Mesenchymal stem cell (in vitro differentiated cells and primary cell): ENCODE measurements around the gene ITIH5.

Experiments used
- DNase-seq: peaks from one replicate; pipeline ENCODE4 v3.0.0-alpha.2; 2013
- H2AFZ ChIP-seq: one replicate; pipeline ENCODE4 v1.6.1; 2013; ENCODE audit warnings: low read depth, mild to moderate bottlenecking, control low read depth, inconsistent platforms, low read length, moderate library complexity
- H2AK5ac ChIP-seq: 2 replicates; pipeline ENCODE4 v1.6.1; 2013; ENCODE audit warnings: low read length, moderate library complexity, mild to moderate bottlenecking, inconsistent platforms; ENCODE audit not compliant: severe bottlenecking
- H2BK120ac ChIP-seq: one replicate; pipeline ENCODE4 v1.6.1; 2013; ENCODE audit warnings: low read depth, mild to moderate bottlenecking, inconsistent platforms, low read length, moderate library complexity
- H2BK12ac ChIP-seq, 2 experiments: one replicate each; pipeline ENCODE4 v1.6.1; 2013; ENCODE audit warnings: inconsistent platforms in 2 of 2, low read length in 2 of 2, mild to moderate bottlenecking in 2 of 2, moderate library complexity in 2 of 2, control low read depth in 1 of 2
- H2BK15ac ChIP-seq: one replicate; pipeline ENCODE4 v1.6.1; 2013; ENCODE audit warnings: mild to moderate bottlenecking, low read depth, inconsistent platforms; ENCODE audit not compliant: poor library complexity, severe bottlenecking
- H2BK5ac ChIP-seq: 2 replicates; pipeline ENCODE4 v1.6.1; 2013; ENCODE audit warnings: low read depth, mild to moderate bottlenecking, low read length, control low read depth, inconsistent platforms; ENCODE audit not compliant: poor library complexity, severe bottlenecking
- H3K14ac ChIP-seq, 2 experiments: one replicate each; pipeline ENCODE4 v1.6.1; 2013; ENCODE audit warnings: inconsistent platforms in 2 of 2, low read length in 2 of 2, control low read depth in 1 of 2, mild to moderate bottlenecking in 1 of 2, moderate library complexity in 1 of 2
- H3K18ac ChIP-seq, 2 experiments: one replicate each; pipeline ENCODE4 v1.6.1; 2013; ENCODE audit warnings: inconsistent platforms in 2 of 2, low read length in 2 of 2, control low read depth in 1 of 2, low read depth in 1 of 2, mild to moderate bottlenecking in 1 of 2
- H3K23ac ChIP-seq, 2 experiments: one replicate each; pipeline ENCODE4 v1.6.1; 2013; ENCODE audit warnings: inconsistent platforms in 2 of 2, low read length in 2 of 2, mild to moderate bottlenecking in 2 of 2, moderate library complexity in 2 of 2, control low read depth in 1 of 2
- H3K27ac ChIP-seq: 2 replicates; pipeline ENCODE4 v1.5.1; 2013; ENCODE audit warnings: mild to moderate bottlenecking, moderate library complexity, low read length, control low read depth, inconsistent platforms; ENCODE audit not compliant: poor library complexity, severe bottlenecking
- H3K27me3 ChIP-seq, 2 experiments: 2 replicates each; pipeline versions ENCODE4 v1.6.1 to v1.7.0; 2013; ENCODE audit warnings: low read length in 2 of 2, mild to moderate bottlenecking in 2 of 2, moderate library complexity in 2 of 2, control low read depth in 1 of 2, inconsistent platforms in 1 of 2; ENCODE audit not compliant: control insufficient read depth in 1 of 2, insufficient read depth in 1 of 2
- H3K36me3 ChIP-seq, 2 experiments: 2 replicates each; pipeline versions ENCODE4 v1.6.1 to v1.7.0; 2013; ENCODE audit warnings: low read length in 2 of 2, control low read depth in 1 of 2, inconsistent platforms in 1 of 2, low read depth in 1 of 2, mild to moderate bottlenecking in 1 of 2; ENCODE audit not compliant: insufficient read depth in 2 of 2, control insufficient read depth in 1 of 2
- H3K4ac ChIP-seq, 2 experiments: one replicate each; pipeline ENCODE4 v1.6.1; 2013; ENCODE audit warnings: inconsistent platforms in 2 of 2, low read length in 2 of 2, mild to moderate bottlenecking in 2 of 2, moderate library complexity in 2 of 2, control low read depth in 1 of 2, low read depth in 1 of 2
- H3K4me1 ChIP-seq: 2 replicates; pipeline ENCODE4 v1.6.1; 2013; ENCODE audit warnings: low read depth, low read length, control low read depth; ENCODE audit not compliant: control insufficient read depth, insufficient read depth
- H3K4me2 ChIP-seq: 2 replicates; pipeline ENCODE4 v1.6.1; 2013; ENCODE audit warnings: low read length, mild to moderate bottlenecking, inconsistent platforms; ENCODE audit not compliant: poor library complexity, severe bottlenecking
- H3K4me3 ChIP-seq, 2 experiments: 2 replicates each; pipeline versions ENCODE4 v1.5.1 to v1.7.0; 2013; ENCODE audit warnings: low read length in 2 of 2, mild to moderate bottlenecking in 2 of 2, control low read depth in 1 of 2, low read depth in 1 of 2; ENCODE audit not compliant: insufficient read depth in 1 of 2
- H3K79me1 ChIP-seq: replicated peaks from 2 replicates; pipeline ENCODE4 v1.6.1; 2013; ENCODE audit warnings: mild to moderate bottlenecking, control low read depth, low read length, inconsistent platforms; ENCODE audit not compliant: poor library complexity, severe bottlenecking
- H3K9ac ChIP-seq: 2 replicates; pipeline ENCODE4 v1.7.0; 2013; ENCODE audit warnings: mild to moderate bottlenecking, low read length, moderate library complexity
- H3K9me3 ChIP-seq: 2 replicates; pipeline ENCODE4 v1.7.0; 2013; ENCODE audit warnings: mild to moderate bottlenecking, low read length; ENCODE audit not compliant: control insufficient read depth
- H4K8ac ChIP-seq: one replicate; pipeline ENCODE4 v1.6.1; 2013; ENCODE audit warnings: inconsistent platforms, mild to moderate bottlenecking, low read length, moderate library complexity
- H4K91ac ChIP-seq: one replicate; pipeline ENCODE4 v1.6.1; 2013; ENCODE audit warnings: mild to moderate bottlenecking, low read length, inconsistent platforms
- WGBS: methylation state at CpG from one replicate; pipeline ENCODE4 v1.1.7; 2013; ENCODE audit warnings: mixed read lengths; 5-methylcytosine and 5-hydroxymethylcytosine counted together

ITIH5 gene

GRCh38 chr10:7611909-7612308, 54.9 kb downstream of the ITIH5 start:
- WGBS: 100% methylated on average over 1 of the region's 3 CpGs
- Histone ChIP-seq H3K4me2 (no peak overlapping the region), H3K79me1 (no peaks in the 10 kb centered on the region), H2BK15ac (no peak overlapping the region), H3K36me3 (no peaks in the 10 kb centered on the region), H4K91ac (no peak overlapping the region), H2BK5ac (no peak overlapping the region), H3K27me3 (peaks cover 0 to 6% of the 10 kb centered on the region in 2 experiments), H2AFZ (no peak overlapping the region), H3K9ac (no peak overlapping the region), H3K4me3 (no peak overlapping the region), H3K27ac (no peak overlapping the region), H4K8ac (no peak overlapping the region), H2BK12ac (no peak overlapping the region), H2AK5ac (no peak overlapping the region), H3K4me1 (no peaks in the 10 kb centered on the region), H3K18ac (no peak overlapping the region), H2BK120ac (no peak overlapping the region), H3K4ac (no peak overlapping the region), H3K23ac (no peak overlapping the region), H3K9me3 (no peaks in the 10 kb centered on the region), H3K14ac (no peak overlapping the region)
- DNase-seq: no peak

GRCh38 chr10:7610651-7611389, 55.9 kb downstream of the ITIH5 start:
- peak; percentile 9 for DNase-seq
- Histone ChIP-seq H3K14ac (no peak overlapping the region), H2BK5ac (no peak overlapping the region), H2BK15ac (no peak overlapping the region), H3K18ac (no peak overlapping the region), H3K4me2 (no peak overlapping the region), H3K79me1 (no peaks in the 10 kb centered on the region), H4K91ac (no peak overlapping the region), H3K9me3 (no peaks in the 10 kb centered on the region), H2BK120ac (no peak overlapping the region), H3K4ac (no peak overlapping the region), H2BK12ac (no peak overlapping the region), H3K27ac (no peak overlapping the region), H3K4me1 (no peaks in the 10 kb centered on the region), H2AFZ (no peak overlapping the region), H3K36me3 (no peaks in the 10 kb centered on the region), H3K9ac (no peak overlapping the region), H3K23ac (no peak overlapping the region), H3K27me3 (peaks cover 0 to 6% of the 10 kb centered on the region in 2 experiments), H4K8ac (no peak overlapping the region), H2AK5ac (no peak overlapping the region), H3K4me3 (no peak overlapping the region)
- WGBS: 89% methylated on average over 7 of the region's 7 CpGs

GRCh38 chr10:7610026-7610425, 56.7 kb downstream of the ITIH5 start:
- Histone ChIP-seq H3K27me3 (peaks cover 0 to 6% of the 10 kb centered on the region in 2 experiments), H3K4me1 (no peaks in the 10 kb centered on the region), H2BK5ac (no peak overlapping the region), H4K8ac (no peak overlapping the region), H3K36me3 (no peaks in the 10 kb centered on the region), H3K4me2 (no peak overlapping the region), H3K18ac (no peak overlapping the region), H2AK5ac (no peak overlapping the region), H4K91ac (no peak overlapping the region), H3K14ac (no peak overlapping the region), H2BK15ac (no peak overlapping the region), H3K4ac (no peak overlapping the region), H3K27ac (no peak overlapping the region), H3K79me1 (no peaks in the 10 kb centered on the region), H3K9me3 (no peaks in the 10 kb centered on the region), H2BK12ac (no peak overlapping the region), H2AFZ (no peak overlapping the region), H3K9ac (no peak overlapping the region), H3K4me3 (no peak overlapping the region), H3K23ac (no peak overlapping the region), H2BK120ac (no peak overlapping the region)
- WGBS: 46% methylated on average over 2 of the region's 3 CpGs
- no peak for DNase-seq

- Histone ChIP-seq H3K27me3 (peaks cover 0 to 6% of the 10 kb centered on the region in 2 experiments), H3K4me1 (no peaks in the 10 kb centered on the region), H2BK5ac (no peak overlapping the region), H3K4ac (no peak overlapping the region), H3K4me3 (no peak overlapping the region), H4K91ac (no peak overlapping the region), H2AFZ (no peak overlapping the region), H2BK120ac (no peak overlapping the region), H3K36me3 (no peaks in the 10 kb centered on the region), H2BK15ac (no peak overlapping the region), H3K4me2 (no peak overlapping the region), H2BK12ac (no peak overlapping the region), H2AK5ac (no peak overlapping the region), H3K79me1 (no peaks in the 10 kb centered on the region), H4K8ac (no peak overlapping the region), H3K9me3 (no peaks in the 10 kb centered on the region), H3K23ac (no peak overlapping the region), H3K18ac (no peak overlapping the region), H3K14ac (no peak overlapping the region), H3K27ac (no peak overlapping the region), H3K9ac (no peak overlapping the region)
- DNase-seq: no peak
- 80% methylated on average over 5 of the region's 5 CpGs for WGBS
These were observed 57.2 kb downstream of the ITIH5 start for GRCh38 chr10:7609556-7609955.
